ENCODE measurements around the gene S100A5.

The S100A5 gene

GRCh38 chr1:153490272-153491051, 50.3 kb downstream of the S100A5 start (continued):
- TF ChIP-seq, protein P1, sequence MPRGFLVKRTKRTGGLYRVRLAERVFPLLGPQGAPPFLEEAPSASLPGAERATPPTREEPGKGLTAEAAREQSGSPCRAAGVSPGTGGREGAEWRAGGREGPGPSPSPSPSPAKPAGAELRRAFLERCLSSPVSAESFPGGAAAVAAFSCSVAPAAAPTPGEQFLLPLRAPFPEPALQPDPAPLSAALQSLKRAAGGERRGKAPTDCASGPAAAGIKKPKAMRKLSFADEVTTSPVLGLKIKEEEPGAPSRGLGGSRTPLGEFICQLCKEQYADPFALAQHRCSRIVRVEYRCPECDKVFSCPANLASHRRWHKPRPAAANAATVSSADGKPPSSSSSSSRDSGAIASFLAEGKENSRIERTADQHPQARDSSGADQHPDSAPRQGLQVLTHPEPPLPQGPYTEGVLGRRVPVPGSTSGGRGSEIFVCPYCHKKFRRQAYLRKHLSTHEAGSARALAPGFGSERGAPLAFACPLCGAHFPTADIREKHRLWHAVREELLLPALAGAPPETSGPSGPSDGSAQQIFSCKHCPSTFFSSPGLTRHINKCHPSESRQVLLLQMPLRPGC (tag by site-specific recombination; IDR thresholded peaks at IDR 0.05), result peak; percentile 95
- TF ChIP-seq, protein P2, sequence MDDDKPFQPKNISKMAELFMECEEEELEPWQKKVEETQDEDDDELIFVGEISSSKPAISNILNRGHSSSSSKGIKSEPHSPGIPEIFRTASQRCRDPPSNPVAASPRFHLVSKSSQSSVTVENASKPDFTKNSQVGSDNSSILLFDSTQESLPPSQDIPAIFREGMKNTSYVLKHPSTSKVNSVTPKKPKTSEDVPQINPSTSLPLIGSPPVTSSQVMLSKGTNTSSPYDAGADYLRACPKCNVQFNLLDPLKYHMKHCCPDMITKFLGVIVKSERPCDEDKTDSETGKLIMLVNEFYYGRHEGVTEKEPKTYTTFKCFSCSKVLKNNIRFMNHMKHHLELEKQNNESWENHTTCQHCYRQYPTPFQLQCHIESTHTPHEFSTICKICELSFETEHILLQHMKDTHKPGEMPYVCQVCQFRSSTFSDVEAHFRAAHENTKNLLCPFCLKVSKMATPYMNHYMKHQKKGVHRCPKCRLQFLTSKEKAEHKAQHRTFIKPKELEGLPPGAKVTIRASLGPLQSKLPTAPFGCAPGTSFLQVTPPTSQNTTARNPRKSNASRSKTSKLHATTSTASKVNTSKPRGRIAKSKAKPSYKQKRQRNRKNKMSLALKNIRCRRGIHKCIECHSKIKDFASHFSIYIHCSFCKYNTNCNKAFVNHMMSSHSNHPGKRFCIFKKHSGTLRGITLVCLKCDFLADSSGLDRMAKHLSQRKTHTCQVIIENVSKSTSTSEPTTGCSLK (tag by site-specific recombination; IDR thresholded peaks at IDR 0.05), result no peak
- peak; percentile 94 for TF ChIP-seq ZNF600 (tag by site-specific recombination; IDR thresholded peaks at IDR 0.05)
- TF ChIP-seq, protein P3, sequence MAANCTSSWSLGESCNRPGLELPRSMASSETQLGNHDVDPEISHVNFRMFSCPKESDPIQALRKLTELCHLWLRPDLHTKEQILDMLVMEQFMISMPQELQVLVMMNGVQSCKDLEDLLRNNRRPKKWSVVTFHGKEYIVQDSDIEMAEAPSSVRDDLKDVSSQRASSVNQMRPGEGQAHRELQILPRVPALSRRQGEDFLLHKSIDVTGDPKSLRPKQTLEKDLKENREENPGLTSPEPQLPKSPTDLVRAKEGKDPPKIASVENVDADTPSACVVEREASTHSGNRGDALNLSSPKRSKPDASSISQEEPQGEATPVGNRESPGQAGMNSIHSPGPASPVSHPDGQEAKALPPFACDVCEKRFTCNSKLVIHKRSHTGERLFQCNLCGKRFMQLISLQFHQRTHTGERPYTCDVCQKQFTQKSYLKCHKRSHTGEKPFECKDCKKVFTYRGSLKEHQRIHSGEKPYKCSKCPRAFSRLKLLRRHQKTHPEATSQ (tag by site-specific recombination; IDR thresholded peaks at IDR 0.05), result no peak
- TF ChIP-seq ZNF394 (tag by site-specific recombination; IDR thresholded peaks at IDR 0.05; ENCODE audit: borderline replicate concordance), result peak; percentile 45; the same call in 1 of the 2 replicates
- no peak for TF ChIP-seq ZFP3 (tag by site-specific recombination; IDR thresholded peaks at IDR 0.05; ENCODE audit: low read depth)
- TF ChIP-seq ZBTB1 (tag by site-specific recombination; IDR thresholded peaks at IDR 0.05), result peak; percentile 66; the same call in 1 of the 2 replicates
- peak; percentile 99 for TF ChIP-seq ZNF629 (tag by site-specific recombination; IDR thresholded peaks at IDR 0.05)
- peak; percentile 83 for TF ChIP-seq ZSCAN23 (tag by site-specific recombination; IDR thresholded peaks at IDR 0.05)
- no peak for TF ChIP-seq ZNF140 (tag by site-specific recombination; IDR thresholded peaks at IDR 0.05)
- 0 out of 2 replicates have a peak, but pooled peaks have one; percentile 68 for TF ChIP-seq ZNF10 (tag by site-specific recombination; IDR thresholded peaks at IDR 0.05)
- TF ChIP-seq ZNF391 (tag by site-specific recombination; IDR thresholded peaks at IDR 0.05; ENCODE audit: borderline replicate concordance, low read depth), result peak; percentile 72; the same call in 1 of the 2 replicates
- TF ChIP-seq ZBTB17 (tag by site-specific recombination; IDR thresholded peaks at IDR 0.05), result peak; percentile 71

DNA sequence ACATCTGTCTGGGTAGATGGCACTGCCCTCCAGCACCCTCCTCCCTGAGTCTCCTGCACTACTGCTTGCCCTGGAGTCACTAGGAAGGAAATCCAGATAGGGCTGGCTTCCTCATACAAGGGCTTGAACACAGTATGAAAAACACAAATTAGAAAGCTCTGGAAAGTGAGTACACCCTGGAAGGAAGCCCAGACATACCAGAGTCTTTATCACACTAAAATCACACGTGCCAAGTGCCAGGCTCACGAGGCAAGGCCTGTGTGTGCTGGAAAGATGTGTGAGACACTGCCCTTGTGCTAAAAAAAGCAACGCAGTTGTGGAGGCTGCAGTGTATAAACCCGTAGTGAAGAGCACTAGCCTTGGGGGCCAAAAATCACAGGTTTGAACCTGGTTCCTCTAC, 52.0 kb downstream of the S100A5 start:
- TF ChIP-seq ZEB2 (tag by site-specific recombination; IDR thresholded peaks at IDR 0.05) (no peak), ZNF132 (tag by site-specific recombination; IDR thresholded peaks at IDR 0.05; ENCODE audit: borderline replicate concordance) (no peak), ZBTB26 (tag by site-specific recombination; optimal IDR thresholded peaks at IDR 0.05) (no peak), ZNF555 (tag by site-specific recombination; conservative IDR thresholded peaks at IDR 0.05) (no peak), ZXDB (tag by site-specific recombination; IDR thresholded peaks at IDR 0.05) (no peak), ZNF23 (tag by site-specific recombination; IDR thresholded peaks at IDR 0.05; ENCODE audit: borderline replicate concordance) (no peak)
- TF ChIP-seq, protein P4, sequence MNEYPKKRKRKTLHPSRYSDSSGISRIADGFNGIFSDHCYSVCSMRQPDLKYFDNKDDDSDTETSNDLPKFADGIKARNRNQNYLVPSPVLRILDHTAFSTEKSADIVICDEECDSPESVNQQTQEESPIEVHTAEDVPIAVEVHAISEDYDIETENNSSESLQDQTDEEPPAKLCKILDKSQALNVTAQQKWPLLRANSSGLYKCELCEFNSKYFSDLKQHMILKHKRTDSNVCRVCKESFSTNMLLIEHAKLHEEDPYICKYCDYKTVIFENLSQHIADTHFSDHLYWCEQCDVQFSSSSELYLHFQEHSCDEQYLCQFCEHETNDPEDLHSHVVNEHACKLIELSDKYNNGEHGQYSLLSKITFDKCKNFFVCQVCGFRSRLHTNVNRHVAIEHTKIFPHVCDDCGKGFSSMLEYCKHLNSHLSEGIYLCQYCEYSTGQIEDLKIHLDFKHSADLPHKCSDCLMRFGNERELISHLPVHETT (tag by site-specific recombination; IDR thresholded peaks at IDR 0.05), result no peak
- TF ChIP-seq, protein P5, sequence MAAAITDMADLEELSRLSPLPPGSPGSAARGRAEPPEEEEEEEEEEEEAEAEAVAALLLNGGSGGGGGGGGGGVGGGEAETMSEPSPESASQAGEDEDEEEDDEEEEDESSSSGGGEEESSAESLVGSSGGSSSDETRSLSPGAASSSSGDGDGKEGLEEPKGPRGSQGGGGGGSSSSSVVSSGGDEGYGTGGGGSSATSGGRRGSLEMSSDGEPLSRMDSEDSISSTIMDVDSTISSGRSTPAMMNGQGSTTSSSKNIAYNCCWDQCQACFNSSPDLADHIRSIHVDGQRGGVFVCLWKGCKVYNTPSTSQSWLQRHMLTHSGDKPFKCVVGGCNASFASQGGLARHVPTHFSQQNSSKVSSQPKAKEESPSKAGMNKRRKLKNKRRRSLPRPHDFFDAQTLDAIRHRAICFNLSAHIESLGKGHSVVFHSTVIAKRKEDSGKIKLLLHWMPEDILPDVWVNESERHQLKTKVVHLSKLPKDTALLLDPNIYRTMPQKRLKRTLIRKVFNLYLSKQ (tag by site-specific recombination; IDR thresholded peaks at IDR 0.05; ENCODE audit: borderline replicate concordance), result no peak
- Histone ChIP-seq H3K36me3 (ENCODE audit: control insufficient read depth in 2 of 2, insufficient read depth in 1 of 2, low read length in 2 of 2) (no peaks in the 10 kb centered on the region), H3K4me3 (ENCODE audit: low read depth, low read length) (no peak overlapping the region), H3K27ac (ENCODE audit: extremely low read depth, low read depth, low read length) (no peak overlapping the region), H3K4me1 (ENCODE audit: control insufficient read depth, insufficient read depth, low read length) (no peaks in the 10 kb centered on the region; the same call in 1 of the 2 replicates), H3K9me3 (ENCODE audit: control insufficient read depth, insufficient read depth, low read depth, low read length) (no peaks in the 10 kb centered on the region)
- POLR2A ChIA-PET, result no interaction called here
- CTCF ChIA-PET, result interaction anchor here (0.9 to 3.7 kb wide), 6 partner anchors 9 to 137 kb away, joined by 4 to 16 read pairs (median 5); no protein-coding TSS in a partner anchor
